PC-9 (cell line): ENCODE measurements around the gene RICTOR.

Experiments
- EZH2 ChIP-seq: fragments of 200-600 bp; sonication (generic); IDR thresholded peaks from 2 replicates; pipeline ENCODE4 v1.8.0; 2017; ENCODE audit warnings: antibody characterized with exemption, low read depth
- TF ChIP-seq, protein P1 (sequence below): fragments of 200-600 bp; sonication (generic); conservative IDR thresholded peaks from 2 replicates; pipeline ENCODE4 v1.6.1; 2017; ENCODE audit warnings: mixed run types, antibody characterized with exemption, mild to moderate bottlenecking, moderate library complexity

DNA sequence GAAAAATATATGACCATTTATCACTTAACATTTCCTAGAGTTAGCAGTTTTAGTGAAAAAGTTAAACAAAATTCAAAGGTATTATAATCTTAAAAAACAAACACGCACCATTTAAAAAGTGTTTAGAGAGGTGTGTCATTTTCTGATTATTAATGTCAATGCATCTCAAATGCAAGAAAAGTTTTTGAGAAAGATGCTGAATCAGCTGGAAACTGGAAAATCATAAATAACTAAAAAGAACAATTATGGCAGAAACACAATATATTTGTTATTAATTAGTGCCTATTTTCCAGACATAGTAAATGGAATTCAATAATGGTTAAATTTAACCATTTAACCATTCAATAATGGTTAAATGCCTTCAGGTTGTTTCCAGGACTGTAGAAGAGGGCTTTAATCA lies 64.9 kb downstream of the RICTOR start:
- TF ChIP-seq, protein P1, sequence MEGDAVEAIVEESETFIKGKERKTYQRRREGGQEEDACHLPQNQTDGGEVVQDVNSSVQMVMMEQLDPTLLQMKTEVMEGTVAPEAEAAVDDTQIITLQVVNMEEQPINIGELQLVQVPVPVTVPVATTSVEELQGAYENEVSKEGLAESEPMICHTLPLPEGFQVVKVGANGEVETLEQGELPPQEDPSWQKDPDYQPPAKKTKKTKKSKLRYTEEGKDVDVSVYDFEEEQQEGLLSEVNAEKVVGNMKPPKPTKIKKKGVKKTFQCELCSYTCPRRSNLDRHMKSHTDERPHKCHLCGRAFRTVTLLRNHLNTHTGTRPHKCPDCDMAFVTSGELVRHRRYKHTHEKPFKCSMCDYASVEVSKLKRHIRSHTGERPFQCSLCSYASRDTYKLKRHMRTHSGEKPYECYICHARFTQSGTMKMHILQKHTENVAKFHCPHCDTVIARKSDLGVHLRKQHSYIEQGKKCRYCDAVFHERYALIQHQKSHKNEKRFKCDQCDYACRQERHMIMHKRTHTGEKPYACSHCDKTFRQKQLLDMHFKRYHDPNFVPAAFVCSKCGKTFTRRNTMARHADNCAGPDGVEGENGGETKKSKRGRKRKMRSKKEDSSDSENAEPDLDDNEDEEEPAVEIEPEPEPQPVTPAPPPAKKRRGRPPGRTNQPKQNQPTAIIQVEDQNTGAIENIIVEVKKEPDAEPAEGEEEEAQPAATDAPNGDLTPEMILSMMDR, result no peak
- TF ChIP-seq EZH2, result no peak
